HuH-7 (cell line): ENCODE results near the gene LOXL3.
A peak's percentile ranks its signal among the peaks of the same experiment; 100 is the strongest.
"Not testable (repeated sequence)": the region's sequence is repeated elsewhere in the genome, so short reads cannot be mapped to it uniquely, and the experiment has no call there.

Experiments
- DNase-seq: peaks from one replicate; pipeline ENCODE4 v3.0.0; 2011; ENCODE audit warnings: low spot score

LOXL3 gene

DNA sequence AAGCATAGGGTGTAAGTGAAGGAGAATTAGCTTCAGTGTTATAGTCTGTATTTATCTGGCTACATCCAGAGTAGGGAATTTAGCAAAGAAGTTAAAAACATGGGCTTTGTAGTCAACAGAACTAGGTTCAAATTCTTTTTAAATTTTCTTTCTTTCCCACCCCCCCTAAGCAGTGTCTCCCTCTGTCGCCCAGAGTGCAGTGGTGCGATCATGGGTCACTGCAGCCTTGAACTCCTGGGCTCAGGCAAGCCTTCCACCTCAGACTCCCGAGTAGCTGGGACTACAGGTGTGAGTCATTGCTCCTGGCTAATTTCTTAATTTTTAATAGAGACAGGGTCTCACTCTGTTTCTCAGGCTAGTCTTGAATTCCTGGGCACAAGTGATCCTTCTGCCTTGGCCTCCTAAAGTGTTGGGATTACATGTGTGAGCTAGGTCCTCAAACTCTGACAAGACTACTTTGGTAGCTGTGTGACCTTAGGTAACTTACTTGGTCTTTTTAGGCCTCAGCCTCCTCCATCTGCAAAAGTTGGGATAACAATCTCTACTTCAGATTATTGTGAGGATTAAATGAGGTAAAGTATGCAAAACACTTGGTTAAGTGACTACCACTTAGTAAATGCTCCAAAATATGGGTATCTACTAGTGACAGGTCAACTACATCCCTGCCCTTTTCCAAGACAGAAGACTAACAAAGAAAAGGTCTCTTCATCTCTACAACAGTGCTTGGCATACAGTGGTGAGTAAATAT is 18.6 kb upstream of the LOXL3 start:
- no peak for DNase-seq

DNA sequence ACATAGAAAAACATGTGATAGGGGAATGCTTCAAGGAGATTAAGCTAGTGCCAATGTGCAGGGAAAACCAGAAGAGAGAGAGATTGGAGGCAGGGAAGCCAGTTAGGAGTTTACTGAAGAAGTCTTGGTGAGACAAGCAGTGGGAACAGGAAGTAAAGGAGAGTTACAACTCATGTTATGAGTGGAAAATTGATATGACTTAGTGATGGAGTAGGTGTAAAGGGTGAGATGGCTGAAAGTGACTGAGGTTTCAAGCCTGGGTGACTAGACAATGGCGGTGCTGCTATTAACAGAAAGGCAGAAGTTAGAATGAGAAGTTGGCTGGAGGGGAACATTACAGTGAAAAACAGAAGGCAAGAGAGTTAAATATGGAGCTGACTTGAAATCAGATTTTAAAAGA is 17.3 kb upstream of the LOXL3 start:
- no peak for DNase-seq

DNA sequence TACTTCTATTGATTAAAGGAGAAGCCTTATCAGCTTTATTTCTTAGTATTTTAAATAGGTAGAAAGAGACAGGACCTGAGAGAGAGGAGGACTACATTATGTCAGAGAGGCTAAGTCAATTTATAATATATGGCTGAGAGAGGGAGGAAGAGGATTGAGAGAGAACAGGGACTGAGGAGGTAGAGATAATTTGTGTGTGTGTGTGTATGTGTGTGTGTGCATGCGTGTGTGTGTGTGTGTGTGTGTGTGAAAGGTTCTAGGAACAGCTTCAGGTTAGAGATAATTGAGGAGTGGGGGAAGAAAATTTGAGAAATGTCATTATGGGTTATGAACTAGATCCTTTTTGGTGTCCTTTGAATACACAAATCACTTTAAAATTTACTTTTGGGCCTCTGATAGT is 15.9 kb upstream of the LOXL3 start:
- no peak for DNase-seq

DNA sequence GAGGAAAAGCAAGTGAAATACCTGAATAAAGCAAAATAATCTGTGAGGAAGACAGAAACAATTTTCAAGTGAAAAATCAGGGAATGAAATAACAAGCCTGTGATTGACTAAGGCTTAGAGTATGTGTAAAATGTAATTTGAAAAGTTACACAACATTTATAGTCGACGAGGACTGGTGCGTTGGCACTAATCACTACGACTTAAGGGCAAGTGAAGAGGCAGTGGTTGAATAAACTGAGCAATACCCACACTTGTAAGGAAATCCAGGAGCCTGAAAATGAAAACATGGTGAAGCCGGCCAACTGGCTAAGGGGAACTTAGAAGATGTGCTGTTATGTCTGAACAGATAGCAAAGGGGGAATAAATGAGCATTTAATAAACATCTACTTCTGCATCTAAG is 14.1 kb upstream of the LOXL3 start:
- no peak for DNase-seq

DNA sequence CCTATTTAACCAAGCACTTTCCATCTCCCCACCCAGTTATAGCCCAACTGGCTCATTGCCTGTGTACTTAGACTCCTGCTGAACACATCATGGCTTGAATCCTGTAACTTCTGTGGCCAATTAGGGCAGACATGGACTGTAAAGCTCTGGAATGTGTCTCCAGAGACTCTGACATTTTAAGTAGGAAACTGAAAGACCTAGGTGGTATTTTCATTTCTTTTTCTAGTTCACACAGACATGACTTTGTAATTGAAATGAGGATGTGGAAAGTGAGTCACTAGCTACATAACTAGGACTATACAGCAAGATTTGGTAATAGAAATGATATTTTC is 13.0 kb upstream of the LOXL3 start:
- DNase-seq, result no peak

DNA sequence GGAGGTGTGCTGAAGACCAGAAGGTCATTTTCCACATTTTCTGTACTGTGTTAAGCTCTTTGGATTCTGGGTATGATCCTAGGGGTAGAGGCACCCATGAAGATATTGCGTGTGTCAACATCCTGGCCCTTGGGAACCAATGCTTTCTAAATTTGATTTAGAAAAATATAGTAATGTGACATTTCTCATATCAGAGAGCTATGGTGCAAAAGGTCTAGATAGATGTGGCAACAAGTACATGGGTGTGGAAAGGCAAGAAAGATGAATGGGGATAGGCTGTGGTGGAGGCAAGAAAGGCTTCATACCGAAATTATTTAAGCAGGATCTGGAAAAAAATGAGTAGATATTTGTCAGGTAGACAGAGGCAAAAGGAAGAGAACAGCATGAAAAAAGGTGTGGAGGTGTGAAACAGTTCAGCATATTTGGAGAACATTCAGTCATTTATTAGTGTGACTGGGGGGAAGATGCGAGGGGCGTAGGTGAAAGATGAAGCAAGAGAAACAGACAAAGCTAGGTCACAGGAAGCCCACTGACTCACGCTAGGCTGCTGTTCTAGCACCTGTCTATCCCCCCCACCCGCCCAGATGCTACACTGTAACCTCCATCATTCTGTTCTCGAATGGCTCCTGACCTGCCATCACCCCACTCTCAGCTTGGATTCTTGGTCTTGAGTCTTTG is 12.5 kb upstream of the LOXL3 start:
- DNase-seq, result no peak

DNA sequence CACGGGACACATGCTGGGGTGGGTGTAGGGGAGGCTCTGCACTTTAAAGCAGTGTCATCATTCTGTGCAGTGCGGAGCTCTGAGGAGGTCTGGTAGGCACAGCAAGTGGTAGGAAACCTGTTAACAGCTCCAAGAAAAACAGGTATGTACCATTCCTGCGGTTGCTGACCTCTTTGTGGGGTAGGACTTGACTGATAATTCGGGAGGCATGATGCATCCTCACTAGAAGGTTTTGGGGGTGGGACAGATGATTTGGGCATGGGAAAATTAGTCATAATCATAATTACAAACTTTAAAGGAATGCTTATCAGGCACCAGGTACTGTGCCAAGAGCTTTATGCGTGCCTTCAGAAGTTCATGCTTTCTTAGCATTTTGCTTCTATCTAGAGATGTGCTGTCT is 10.5 kb upstream of the LOXL3 start:
- no peak for DNase-seq

DNA sequence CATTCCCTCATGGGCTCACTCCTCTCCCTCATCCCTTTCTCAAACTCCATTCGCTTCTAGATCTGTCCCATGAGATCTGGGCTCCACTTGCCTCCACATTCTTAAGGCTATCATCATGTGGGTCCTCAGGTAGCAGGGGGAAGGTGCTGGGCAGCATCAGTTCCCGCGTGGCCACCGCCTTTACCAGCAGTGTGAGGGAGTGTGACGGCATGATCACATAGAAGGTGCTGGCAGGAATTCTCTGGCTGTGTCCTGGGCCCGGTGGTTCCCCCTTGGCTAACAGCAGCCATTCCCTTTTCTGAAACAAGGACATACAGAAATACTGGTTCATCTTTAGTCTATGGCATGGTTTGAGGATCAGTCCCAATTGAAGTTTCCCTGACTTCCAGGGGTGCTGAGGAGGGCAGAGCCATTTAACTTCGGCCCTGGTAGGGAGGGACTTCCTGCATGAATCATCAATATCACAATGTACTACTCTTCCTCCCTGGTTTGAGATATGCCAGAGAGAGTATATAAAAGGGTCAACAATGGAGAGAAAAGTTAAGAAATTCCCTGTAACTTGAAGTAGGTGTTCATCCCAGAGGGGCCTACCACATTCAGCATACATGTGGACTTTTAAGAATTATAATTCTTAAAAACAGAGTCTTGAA is 8.5 kb upstream of the LOXL3 start:
- DNase-seq, result no peak

DNA sequence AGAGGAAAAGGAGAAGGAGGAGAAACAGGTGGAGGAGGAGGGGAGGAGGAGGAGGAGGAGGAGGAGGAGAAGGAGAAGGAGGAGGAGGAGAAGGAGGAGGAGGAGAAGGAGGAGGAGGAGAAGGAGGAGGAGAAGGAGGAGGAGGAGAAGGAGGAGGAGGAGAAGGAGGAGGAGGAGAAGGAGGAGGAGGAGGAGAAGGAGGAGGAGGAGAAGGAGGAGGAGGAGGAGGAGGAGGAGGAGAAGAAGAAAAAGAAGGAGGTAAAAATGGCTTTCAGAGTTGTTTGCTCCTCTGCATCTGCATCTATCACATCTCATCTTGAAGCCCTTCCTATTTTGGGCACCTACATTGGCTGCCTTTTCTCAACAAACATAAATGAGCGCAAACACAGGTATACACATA is 7.3 kb upstream of the LOXL3 start:
- DNase-seq, result not testable (repeated sequence)

DNA sequence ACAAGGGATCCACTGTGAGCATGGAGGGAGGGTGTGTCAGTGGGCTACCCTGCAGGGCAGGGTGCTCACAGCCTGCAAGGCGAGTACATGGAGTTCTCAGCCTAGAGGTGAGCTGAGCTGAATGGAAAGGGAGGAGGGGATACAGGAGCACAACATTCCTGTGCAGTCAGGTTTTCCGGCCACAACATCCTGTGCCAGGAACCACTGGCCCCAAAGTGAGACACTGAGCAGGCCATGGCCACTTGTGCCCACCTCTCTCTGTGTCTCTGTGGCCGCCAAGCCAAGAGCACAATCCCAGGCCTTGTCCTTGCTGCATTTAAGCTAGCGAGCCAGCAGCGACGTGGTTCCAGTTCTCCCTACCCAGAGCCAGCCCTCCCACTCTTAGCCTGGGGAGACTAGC is 6.8 kb upstream of the LOXL3 start:
- no peak for DNase-seq

DNA sequence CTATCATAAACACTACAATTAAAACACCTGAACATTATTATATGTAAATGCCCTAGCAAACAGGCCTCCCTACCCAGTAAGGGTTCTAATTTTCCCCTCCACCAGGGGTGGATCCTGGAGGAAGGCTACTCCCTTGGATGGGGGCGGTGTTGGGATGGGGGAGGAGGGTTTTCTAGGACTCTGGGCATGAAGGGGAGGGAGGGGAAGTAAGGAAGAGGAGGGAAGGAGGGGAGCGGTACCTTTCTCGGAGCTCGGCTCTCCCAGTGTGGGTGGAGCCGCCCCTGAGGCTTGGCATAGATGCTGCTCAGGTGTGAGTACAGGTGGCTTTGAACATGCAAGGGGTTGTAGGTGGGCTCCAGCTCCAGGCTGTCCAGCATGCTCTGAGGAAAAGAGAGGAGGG is 6.2 kb upstream of the LOXL3 start:
- no peak for DNase-seq

DNA sequence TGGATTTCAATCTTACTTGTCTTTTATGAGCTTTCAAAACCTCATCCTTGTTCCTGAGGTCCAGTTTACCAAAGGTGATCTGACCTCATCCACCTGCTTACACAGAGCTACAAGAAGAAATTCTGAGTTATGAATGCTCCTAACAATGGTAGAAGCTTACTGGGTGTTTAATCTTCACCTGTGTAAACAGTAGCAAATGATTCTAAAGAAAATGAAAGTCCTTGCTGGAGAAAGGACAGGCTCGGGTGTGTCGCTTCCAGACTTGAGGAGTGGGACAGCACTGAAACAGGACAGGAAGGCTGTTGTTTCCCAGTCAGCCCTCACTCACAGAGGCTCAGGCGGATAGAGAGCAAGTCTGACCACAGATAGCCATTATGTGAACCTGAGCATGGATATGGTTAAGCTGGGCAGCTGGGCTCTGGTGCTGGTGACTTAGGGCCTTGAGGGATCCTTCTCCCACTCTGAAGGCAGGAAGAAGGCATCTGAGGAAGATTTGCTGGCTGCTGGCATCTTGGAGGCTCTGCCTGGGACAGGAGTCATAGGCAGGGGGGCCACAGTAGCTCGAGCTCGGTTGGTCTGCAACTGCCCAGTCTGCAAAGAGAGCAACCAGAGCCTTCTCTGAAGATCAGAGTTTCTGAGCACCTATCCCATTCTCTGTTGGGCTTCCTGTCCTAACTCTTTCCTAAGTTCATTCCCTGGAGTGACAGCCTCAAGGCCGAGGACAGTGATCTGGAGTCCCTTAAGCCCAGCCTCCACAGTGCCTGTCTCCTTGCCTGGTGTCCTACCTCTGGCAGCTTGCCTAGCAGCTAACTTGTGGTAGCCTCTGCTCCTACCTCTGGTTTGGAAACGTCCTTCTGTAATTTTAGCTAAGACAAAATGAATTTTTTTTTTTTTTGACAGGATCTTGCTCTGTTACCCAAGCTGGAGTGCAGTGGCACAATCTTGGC is 4.8 kb upstream of the LOXL3 start:
- no peak for DNase-seq

DNA sequence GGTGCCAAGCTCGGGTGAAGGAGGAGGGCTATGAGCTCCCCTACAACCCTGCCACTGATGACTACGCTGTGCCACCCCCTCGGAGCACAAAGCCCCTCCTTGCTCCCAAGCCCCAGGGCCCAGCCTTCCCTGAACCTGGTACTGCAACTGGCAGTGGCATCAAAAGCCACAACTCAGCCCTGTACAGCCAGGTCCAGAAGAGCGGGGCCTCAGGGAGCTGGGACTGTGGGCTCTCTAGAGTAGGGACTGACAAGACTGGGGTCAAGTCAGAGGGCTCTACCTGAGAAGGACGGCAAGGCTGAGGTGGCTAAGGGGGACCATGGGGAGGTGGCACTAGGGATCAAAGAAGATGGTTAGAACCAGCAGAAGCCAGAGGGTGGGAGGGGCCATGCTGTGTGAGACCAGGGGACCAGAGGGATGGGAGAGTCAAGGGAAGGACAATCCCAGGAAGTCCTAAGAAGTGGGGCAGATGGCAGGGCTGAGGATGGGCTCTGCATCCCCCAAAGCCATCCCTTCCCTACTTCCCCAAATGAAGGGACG is 3.2 kb upstream of the LOXL3 start:
- no peak for DNase-seq

DNA sequence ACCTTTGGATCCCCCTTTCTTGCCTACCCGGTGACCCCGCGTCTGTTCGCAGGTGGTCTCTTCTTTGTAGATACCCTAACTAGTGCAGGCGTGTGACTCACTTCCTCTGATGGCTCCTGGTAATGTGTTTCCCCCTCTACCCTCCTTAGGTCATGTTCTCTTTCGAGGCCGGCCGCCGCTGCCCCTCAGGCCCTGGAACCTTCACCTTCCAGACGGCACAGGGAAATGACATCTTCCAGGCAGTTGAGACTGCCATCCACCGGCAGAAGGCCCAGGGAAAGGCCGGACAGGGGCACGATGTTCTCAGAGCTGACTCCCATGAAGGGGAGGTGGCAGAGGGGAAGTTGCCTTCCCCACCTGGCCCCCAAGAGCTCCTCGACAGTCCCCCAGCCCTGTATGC is 2.4 kb upstream of the LOXL3 start:
- DNase-seq, result no peak

DNA sequence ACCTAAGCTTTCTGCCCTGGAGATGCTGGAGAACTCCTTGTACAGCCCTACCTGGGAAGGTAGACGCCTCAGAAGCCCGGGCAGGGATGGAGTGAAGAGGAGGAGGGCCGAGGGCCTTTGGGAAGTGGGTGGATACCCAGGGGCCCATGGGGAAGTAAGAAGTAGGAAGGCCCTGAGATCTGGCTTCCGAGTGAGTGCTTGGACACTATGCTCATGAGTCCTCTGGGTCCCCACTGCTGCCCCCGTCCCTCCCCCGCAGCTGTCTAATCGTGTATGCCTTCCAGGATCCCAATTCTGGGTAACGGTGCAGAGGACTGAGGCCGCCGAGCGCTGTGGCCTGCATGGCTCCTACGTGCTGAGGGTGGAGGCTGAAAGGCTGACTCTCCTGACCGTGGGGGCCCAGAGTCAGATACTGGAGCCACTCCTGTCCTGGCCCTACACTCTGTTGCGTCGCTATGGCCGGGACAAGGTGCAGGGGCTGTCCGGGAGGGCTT is 1.9 kb upstream of the LOXL3 start:
- no peak for DNase-seq

DNA sequence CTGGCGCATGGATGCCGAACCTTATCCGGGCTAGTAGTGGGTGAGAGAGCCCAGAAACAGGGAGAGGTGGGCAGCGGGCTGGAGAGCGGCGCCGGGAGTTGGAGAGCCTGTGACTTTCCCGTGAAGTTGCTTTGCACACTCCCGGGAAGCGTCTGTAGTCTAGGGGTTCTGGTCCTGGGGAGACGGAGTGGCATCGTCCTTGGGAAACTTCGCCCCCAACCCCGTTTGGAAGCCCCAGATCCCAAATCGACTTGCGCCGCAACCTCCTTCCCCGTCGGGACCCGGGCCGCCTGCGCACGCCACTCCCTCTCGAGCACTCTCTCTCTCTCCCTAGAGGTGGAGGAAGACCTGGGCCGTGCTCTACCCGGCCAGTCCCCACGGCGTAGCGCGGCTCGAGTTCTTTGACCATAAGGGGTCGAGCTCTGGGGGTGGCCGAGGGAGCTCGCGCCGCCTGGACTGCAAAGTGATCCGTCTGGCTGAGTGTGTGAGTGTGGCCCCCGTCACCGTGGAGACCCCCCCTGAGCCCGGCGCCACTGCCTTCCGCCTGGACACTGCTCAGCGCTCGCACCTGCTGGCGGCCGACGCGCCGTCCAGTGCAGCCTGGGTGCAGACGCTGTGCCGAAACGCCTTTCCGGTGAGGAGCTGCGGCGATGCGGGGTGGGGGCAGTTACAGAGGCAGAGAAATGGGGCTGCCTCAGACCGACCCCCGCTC is 1.2 kb upstream of the LOXL3 start:
- DNase-seq, result peak; percentile 71

DNA sequence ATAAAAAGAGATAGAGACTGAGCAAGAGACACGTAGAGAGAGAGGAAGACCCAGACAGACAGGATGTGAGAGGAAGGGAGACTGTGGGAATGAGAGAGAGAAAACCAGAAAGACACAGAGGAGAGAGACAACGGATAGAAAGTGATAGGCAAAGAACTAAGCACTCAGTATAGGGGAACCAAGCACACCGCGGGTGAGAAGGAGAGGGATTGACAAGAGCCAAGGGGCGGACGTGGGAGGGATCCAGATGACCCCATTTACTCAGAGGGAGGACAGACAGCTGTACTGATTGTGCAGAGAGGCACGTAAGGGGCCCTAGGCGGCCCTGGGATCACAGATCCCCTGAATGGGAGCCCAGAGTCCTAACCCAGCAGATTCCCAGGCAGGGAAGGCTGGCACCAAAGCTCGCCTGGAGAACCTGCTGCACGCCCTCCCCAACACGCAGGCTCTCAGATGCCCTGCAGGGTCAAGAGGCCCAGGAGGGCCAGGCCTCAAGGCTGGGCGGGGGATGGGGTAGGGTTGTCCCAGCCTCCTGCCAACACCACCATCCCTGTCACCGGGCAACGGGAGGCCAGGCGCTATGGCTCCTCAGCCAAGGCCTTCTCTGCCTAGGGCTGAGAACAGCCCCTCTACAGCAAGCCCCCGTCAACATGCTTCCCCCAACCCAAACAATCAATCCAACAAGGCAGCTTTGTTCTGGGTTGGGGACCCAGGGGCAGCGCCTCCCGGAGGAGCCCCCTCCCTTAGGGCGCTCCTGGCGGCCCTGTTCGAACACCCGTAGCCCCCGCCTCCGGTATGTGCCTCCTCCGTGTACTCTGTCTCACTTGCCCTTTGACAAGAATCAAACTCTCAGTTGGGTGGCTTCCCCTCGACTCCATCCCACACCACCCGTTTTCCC is 579 bp downstream of the LOXL3 start:
- DNase-seq, result no peak

DNA sequence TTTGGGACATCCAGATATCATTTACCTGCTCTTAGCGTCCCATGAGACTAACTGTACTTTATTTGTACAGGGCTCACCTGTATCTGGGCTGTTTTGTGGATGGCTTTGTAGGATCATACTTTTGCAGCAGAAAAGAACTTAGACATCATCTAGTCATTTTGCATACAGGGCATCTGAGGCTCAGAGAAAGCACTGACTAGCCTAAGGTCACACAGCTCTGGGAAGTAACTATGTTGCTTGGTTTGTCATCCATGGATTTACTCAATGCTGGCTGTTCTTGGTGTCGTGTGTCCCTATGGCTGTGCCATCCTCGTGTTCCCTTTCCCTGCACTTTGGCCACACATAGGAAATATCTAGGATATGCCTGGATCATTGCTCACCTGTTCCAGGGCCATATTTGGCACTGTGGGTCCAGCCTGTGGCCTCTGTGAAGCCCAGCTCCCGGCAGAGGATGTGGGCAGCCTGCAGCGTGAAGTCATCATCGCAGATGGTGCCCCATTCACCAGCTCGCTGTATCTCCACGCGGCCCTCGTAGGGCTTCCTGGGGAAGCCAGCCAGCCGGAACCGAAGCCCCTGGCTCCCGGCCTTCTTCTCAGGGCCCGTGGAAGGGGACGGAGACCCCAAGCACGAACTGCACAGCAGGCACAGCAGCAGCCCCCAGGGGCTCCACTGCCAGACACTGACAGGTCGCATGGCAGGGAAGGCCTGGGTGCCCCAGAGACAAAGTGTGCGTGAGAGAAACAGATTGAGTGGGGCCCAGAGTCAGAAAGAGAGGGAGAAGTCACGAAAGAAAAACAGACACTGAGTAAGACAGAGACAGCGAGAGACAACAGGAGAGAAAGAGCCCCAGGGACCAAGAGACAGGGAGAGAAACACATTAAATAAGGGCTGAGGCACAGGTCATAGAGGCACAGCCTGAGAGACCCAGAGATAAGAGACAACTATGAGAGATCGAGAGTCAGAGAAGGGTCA is 1.5 kb downstream of the LOXL3 start:
- no peak for DNase-seq

DNA sequence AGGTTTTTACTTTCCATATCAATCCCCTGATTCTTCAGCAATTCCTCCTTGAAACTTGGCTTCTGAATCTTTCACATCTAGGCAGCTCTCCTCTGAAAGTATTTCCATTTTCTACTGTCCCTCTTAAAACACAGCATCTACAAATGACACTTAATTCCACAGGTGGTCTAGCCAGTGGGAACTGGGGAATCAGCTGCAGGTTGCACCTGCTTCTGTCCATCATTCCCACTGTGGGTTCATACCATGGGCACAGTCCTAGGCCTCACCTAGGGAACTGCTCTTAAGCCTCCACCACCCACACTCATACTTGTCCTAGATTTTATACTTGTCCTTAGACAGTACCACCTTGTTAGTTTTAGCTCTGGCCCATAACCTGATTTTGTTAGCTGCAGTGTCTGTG is 2.2 kb downstream of the LOXL3 start:
- DNase-seq, result no peak
